Activated CD8-positive, alpha-beta memory T cell treated with anti-CD3 and anti-CD28 coated beads for 1 hour (primary cell): ENCODE measurements around the gene SCD.
"Not testable (repeated sequence)": the region's sequence is repeated elsewhere in the genome, so short reads cannot be mapped to it uniquely, and the experiment has no call there.

ENCODE experiments used
- DNase-seq, 2 donors: peaks; one replicate each; pipeline ENCODE4 v3.0.0-alpha.2; 2020; ENCODE audit warnings: low read depth in 1 of 2; ENCODE audit errors: extremely low read depth in 1 of 2

Gene SCD

DNA sequence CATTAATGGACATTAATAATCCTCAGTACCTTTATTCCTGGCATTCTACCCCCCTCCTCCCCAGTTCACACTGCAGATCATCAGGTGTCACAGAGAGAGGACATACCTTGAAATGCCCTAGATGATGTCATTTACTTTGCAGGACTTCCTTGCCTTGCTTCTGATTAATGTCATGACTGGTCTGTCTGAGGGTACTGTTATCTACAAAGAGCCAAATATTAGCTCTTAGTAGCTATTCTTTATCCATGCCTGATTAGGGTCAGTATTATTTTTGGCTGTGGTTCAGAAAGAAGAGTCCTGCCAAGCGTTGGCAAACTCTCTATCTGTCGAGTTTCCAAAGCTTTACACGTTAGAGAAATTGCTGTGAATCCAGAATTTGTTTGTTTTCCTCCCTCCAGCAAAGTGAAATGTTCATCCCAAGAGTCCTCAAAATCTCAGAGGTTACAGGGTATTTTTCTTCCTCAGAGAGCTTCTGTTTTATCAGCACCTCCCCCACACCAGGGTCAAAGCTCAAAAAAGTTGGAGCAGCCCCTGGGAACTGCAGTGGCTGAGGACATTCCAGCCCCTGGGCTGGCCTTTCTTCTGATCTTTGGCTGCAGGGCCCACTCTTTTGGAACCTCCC is 12.6 kb downstream of the SCD start:
- no peak for DNase-seq

- DNase-seq, result no peak
These were observed 13.2 kb downstream of the SCD start for GRCh38 chr10:100360234-100360633.

DNA sequence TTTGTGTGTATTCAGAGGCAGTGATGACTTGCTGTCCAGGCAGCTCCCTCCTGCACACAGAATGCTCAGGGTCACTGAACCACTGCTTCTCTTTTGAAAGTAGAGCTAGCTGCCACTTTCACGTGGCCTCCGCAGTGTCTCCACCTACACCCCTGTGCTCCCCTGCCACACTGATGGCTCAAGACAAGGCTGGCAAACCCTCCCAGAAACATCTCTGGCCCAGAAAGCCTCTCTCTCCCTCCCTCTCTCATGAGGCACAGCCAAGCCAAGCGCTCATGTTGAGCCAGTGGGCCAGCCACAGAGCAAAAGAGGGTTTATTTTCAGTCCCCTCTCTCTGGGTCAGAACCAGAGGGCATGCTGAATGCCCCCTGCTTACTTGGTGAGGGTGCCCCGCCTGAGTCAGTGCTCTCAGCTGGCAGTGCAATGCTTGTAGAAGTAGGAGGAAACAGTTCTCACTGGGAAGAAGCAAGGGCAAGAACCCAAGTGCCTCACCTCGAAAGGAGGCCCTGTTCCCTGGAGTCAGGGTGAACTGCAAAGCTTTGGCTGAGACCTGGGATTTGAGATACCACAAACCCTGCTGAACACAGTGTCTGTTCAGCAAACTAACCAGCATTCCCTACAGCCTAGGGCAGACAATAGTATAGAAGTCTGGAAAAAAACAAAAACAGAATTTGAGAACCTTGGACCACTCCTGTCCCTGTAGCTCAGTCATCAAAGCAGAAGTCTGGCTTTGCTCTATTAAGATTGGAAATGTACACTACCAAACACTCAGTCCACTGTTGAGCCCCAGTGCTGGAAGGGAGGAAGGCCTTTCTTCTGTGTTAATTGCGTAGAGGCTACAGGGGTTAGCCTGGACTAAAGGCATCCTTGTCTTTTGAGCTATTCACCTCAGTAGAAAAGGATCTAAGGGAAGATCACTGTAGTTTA is 15.8 kb downstream of the SCD start:
- no peak for DNase-seq

- no peak for DNase-seq
These were observed 17.1 kb downstream of the SCD start for GRCh38 chr10:100364175-100364574.

DNA sequence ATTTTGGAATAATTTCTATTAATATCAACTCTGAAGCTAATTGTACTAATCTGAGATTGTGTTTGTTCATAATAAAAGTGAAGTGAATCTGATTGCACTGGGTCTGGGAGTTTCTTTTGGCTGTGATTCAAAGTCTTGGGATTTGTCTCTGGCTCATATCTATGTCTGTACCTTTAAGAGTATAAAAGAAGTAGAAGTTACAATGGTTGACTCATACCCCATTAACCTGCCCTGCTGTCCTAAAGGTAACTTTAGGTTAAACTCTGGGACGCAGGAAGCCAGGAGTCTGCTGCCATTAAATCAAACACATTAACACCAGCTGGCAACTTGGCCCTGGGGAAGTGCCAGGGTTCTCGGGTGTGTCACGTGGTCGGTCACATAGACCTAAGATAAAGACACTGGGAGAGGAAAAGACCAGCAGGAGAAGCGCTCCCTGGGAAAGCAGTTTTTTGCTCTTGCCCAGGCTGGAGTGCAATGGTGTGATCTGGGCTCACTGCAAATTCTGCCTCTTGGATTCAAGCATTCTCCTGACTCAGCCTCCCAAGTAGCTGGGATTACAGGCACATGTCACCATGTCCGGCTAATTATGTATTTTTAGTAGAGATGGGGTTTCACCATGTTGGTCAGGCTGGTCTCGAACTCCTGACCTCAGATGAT is 17.8 kb downstream of the SCD start:
- DNase-seq, result no peak

DNA sequence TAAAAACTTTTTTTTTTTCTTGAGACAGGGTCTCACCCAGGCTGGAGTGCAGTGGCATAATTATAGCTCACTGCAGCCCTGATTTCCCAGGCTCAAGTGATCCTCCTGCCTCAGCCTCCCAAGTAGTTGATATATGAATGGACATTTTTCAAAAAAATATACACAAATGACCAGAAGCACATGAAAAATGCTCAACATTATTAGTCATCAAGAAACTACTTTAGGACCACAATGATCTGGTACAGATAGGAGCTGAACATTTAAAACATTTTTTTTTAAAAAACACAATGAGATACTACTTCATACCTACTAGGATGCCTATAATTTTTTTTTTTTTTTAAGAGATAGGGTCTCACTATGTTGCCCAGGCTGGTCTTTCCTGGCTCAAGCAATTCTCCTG is 21.7 kb downstream of the SCD start:
- DNase-seq, result no peak

- peak in 1 of 2 donors; percentile 20 for DNase-seq
These were observed 23.9 kb downstream of the SCD start for GRCh38 chr10:100370714-100371481.

- DNase-seq, result no peak
These were observed 24.5 kb downstream of the SCD start for GRCh38 chr10:100371482-100372027.

DNA sequence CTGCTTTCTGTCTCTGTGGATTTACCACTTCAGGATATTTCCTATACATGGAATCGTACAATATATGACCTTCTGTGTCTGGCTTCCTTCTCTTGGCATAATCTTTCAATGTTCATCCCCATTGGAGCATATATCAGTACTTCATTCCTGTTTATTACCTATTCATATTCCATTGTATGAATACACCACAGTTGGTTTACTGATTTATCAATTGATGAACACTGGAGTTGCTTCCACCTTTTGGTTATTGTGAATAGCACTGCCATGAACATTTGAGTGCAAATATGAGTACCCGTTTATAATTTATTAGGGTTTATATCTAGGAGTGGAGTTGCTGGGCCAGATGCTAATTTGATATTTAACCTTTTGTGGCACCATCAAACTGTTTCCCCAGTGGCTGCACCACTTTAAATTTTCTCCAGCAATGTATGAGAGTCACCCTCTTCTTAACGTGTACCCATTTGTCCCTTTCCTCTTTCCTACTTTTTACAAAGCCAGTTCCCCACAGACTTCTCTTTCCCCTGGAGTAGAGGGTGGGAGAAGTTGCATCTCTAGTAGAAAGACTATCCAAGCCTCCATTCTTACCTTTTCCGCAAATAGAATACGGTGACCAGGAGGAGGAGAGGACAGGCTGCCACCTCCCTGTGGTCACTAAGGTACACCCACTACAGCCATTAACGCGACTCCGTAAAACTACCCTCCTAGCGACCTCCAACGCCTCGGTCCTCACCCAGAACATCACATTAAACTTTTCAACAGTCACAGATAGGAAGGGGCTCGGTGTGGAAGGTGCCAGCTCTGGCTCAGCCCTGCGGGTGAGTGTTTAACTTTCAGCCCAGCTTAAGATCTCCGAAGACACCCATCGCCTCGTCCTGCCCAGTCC is 25.6 kb downstream of the SCD start:
- no peak for DNase-seq

- peak; percentile 69 to 76 for DNase-seq
These were observed 26.5 kb downstream of the SCD start for GRCh38 chr10:100373298-100374199.

- DNase-seq, result no peak
These were observed 27.2 kb downstream of the SCD start for GRCh38 chr10:100374200-100374655.

DNA sequence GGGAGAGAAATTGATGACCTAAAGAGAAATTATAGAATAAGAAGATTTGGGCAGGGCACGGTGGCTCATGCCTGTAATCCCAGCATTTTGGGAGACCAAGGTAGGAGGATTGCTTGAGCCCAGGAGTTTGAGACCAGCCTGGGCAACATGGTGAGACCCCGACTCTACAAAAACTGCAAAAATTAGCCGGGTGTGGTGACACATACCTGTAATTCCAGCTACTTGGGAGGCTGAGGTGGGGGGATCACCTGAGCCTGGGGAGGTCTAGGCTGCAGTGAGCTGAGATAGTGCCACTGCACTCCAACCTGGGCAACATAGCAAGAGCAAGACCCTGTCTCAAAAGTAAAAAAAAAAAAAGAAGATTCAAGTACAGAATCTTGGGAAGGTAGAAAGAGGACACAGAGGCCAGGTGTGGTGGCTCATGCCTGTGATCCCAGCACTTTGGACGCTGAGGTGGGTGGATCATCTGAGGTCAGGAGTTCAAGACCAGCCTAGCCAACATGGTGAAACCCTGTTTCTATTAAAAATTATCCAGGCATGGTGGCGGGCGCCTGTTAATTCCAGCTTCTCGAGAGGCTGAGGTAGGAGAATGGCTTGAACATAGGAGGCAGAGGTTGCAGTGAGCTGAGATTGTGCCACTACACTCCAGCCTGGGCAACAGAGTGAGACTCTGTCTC is 27.8 kb downstream of the SCD start:
- not testable (repeated sequence) for DNase-seq

DNA sequence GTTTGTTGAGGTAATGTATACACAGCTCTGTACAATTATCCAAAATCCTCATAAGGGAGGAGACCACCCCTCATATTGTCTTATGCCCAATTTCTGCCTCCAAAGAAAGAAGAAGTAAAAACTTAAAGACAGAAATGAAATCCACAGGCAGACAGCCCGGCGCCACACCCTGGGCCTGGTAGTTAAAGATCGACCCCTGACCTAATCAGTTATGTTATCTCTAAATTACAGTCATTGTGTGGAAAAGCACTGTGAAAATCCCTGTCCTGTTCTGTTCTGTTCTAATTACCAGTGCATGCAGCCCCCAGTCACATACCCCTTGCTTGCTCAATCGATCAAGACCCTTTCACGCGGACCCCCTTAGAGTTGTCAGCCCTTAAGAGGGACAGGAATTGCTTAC is 29.6 kb downstream of the SCD start:
- not testable (repeated sequence) for DNase-seq

DNA sequence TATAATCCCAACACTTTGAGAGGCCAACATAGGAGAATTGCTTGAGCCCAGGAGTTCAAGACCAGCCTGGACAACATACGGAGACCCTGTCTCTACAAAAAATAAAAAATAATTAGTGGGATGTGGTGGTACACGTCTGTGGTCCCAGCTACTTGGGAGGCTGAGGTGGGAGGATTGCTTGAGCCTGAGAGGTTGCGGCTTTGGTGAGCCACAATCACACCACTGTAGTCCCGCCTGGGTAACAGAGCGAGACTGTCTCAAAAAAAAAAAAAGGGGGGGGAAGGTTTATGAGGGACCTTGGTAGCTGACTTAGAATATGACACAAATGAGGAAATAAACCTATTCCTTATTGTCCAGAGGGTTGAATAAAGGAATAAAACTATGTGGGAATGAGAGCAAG is 30.8 kb downstream of the SCD start:
- no peak for DNase-seq

- no peak for DNase-seq
These were observed 33.4 kb downstream of the SCD start for GRCh38 chr10:100380400-100380799.

DNA sequence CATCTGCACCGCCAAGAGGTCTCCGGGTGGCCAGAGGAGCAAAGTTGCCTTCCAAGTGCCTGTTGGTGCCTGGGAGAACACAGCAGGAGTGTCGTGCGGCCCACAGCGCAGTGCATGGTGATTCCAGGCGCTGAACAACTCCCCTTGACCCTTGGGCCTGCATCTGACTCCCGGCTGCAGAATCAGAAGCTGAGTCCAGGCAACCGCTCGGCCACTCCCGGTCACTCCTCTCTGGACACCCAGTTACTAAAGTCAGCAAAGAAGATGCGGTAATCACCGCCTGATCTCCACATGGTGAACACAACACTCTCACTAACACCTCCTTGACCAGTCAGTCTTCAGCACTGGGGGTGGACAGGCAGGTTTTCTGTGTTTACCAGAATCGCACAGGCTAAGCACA is 35.5 kb downstream of the SCD start:
- DNase-seq, result no peak

DNA sequence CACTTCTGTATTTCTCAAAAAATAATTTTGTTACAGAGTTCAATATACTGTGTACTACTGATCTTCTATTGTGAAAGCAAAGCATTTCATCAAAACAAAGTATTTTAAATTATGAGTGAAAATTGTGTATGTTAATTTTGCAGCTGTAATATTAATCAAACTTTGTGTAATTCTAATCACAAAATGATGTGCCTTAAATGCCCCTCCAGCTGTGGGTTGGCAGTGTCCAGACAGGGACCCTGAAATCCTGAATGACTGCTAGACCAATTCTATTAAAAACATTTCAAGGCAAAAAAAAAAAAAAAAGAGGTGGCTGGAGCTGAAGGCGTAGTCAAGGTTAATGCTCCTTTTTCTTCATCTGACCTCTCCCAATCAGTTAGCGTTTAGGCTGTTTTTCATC is 36.2 kb downstream of the SCD start:
- no peak for DNase-seq
